ENCODE measurements around the gene GRHPR. TPM values are rescaled to one million over a fixed set of nuclear protein-coding genes. Genes with fewer than 3 reads are reported as not detected.
A peak's percentile ranks its signal among the peaks of the same experiment; 100 is the strongest.

GRHPR gene
- total and polyA plus RNA-seq, 10 of the 15 experiments (the other 5 are each of a cell fraction or from before 2014, with no cell fraction given), result 52.4 to 194 (median 126) TPM

GRCh38 chr9:37485389-37486255 lies 63.1 kb downstream of the GRHPR start, which contains the start of gene POLR1E (continued):
- TF ChIP-seq NKRF (conservative IDR thresholded peaks at IDR 0.05) (peak; percentile 93), BHLHE40 (IDR thresholded peaks at IDR 0.05; ENCODE audit: borderline replicate concordance in 1 of 2, low read depth in 2 of 2, low read length in 1 of 2) (peak; percentile 84 to 91), HCFC1 (IDR thresholded peaks at IDR 0.05; ENCODE audit: low read length) (peak; percentile 56), CREB1 (IDR thresholded peaks at IDR 0.05; ENCODE audit: low read depth) (peak; percentile 77)

GRCh38 chr9:37486256-37486615 lies 63.7 kb downstream of the GRHPR start:
- TF ChIP-seq ZSCAN29 (IDR thresholded peaks at IDR 0.05) (no peak), SMARCA5 (IDR thresholded peaks at IDR 0.05) (0 out of 2 replicates have a peak, but pooled peaks have one; percentile 3), HDGF (IDR thresholded peaks at IDR 0.05) (peak; percentile 56; the same call in 1 of the 2 replicates)
- RAD21 ChIA-PET (ENCODE audit: unreplicated experiment), result interaction anchor here (1.1 to 3.7 kb wide), 10 partner anchors 9 to 427 kb away, joined by 3 to 18 read pairs (median 5); partner anchors contain the start of genes FBXO10, TOMM5 and ZBTB5
- POLR2A ChIA-PET, result interaction anchor here (0.6 to 4.0 kb wide), 13 partner anchors 10 to 348 kb away, joined by 3 to 28 read pairs (median 4); partner anchors contain the start of genes FBXO10, TOMM5 and ZBTB5
- Histone ChIP-seq H3K4me2 (ENCODE audit: control insufficient read depth, insufficient read depth) (peak overlapping the region; percentile 99), H3K79me2 (ENCODE audit: control insufficient read depth, insufficient read depth, low read length) (peaks cover 31% of the 10 kb centered on the region), H4K20me1 (ENCODE audit: control insufficient read depth, insufficient read depth) (no peaks in the 10 kb centered on the region), H3K27me3 (replicated peaks in 1 of 2; ENCODE audit: control insufficient read depth in 2 of 2, insufficient read depth in 2 of 2, low read length in 1 of 2) (0 out of 4 replicates have a peak, but pooled peaks cover 0 to 2% of the 10 kb centered on the region in 2 experiments), H3K36me3 (ENCODE audit: control insufficient read depth in 2 of 2, insufficient read depth in 2 of 2, low read length in 1 of 2) (peaks cover 0 to 9% of the 10 kb centered on the region in 2 experiments; a peak in 1 of 4 replicates), H3K9me3 (replicated peaks; ENCODE audit: control insufficient read depth, insufficient read depth, low read length) (no peaks in the 10 kb centered on the region), H3K9ac (ENCODE audit: control insufficient read depth, insufficient read depth, low read length) (peak overlapping the region; percentile 92), H2AFZ (ENCODE audit: control insufficient read depth, low read depth, low read length) (peak overlapping the region; percentile 94), H3K4me1 (ENCODE audit: control insufficient read depth, insufficient read depth, low read length) (peaks cover 14% of the 10 kb centered on the region), H3K27ac (ENCODE audit: control insufficient read depth, insufficient read depth) (peak overlapping the region; percentile 71), H3K4me3 (peak overlapping the region; percentile 100)
- DNase-seq (ENCODE audit: low read depth, low spot score) (no peak), FAIRE-seq (no peak), ATAC-seq (no peak)
- no TSS peak for BruUV-seq (replicated peaks)
- SMC1A ChIA-PET (ENCODE audit: uncharacterized antibody, unreplicated experiment), result interaction anchor here (1.1 to 4.9 kb wide), 10 partner anchors 10 to 106 kb away, joined by 4 to 21 read pairs (median 6); partner anchors contain the start of genes FBXO10 and TOMM5
- in situ Hi-C loops (cut with MboI), result loop anchor here (5.0 to 25.0 kb wide), 2 partner anchors 421 to 526 kb away; no protein-coding TSS in a partner anchor
- 0% methylated on average over 7 of the region's 7 CpGs for WGBS (ENCODE audit: insufficient coverage, insufficient replicate concordance, low lambda C conversion rate, missing lambda C conversion rate)
- CTCF ChIA-PET, result interaction anchor here (1.0 to 3.0 kb wide), 4 partner anchors 14 to 107 kb away, joined by 3 to 13 read pairs (median 5); partner anchors contain the start of gene TOMM5
- intact Hi-C loops (cut with micrococcal nuclease; ENCODE audit: unreplicated experiment), result loop anchor here (2.0 to 10.0 kb wide), 3 partner anchors 91 to 299 kb away; partner anchors contain the start of genes EXOSC3, FBXO10 and TOMM5

Other genes starting within 250 kb of the GRHPR start
- gene ZBTB5, start 42.8 kb downstream of the GRHPR start, total RNA-seq (2014; rRNA removed), result 12.8 and 15.6 TPM in 2 replicates
- 11.4 and 12.2 TPM in 2 replicates for gene ZBTB5, start 42.8 kb downstream of the GRHPR start, total RNA-seq (2014; rRNA removed; fragmentation: Illumina TruSeq; extraction: Trizol)
- gene ZBTB5, start 42.8 kb downstream of the GRHPR start, total RNA-seq (2021), result 12.7 and 13.3 TPM in 2 replicates
- gene ZBTB5, start 42.8 kb downstream of the GRHPR start, polyA plus RNA-seq (2011; rRNA removed), result 29.2 and 32.5 TPM in 2 replicates
- gene ZBTB5, start 42.8 kb downstream of the GRHPR start, polyA plus RNA-seq (2014; fragmentation: Illumina TruSeq; extraction: Trizol), result 14.3 and 14.5 TPM in 2 replicates
- gene ZBTB5, start 42.8 kb downstream of the GRHPR start, polyA plus RNA-seq (2014; fragmentation: Nextera tagmentation; extraction: Ambion mirVana), result 1 to 10 TPM; 1.4 to 2.5 TPM
- gene ZBTB5, start 42.8 kb downstream of the GRHPR start, polyA plus RNA-seq (2014; rRNA removed), result 13.0 and 13.2 TPM in 2 replicates
- 1 to 10 TPM; 4.5 to 4.6 TPM for gene ZBTB5, start 42.8 kb downstream of the GRHPR start, polyA plus RNA-seq (2016; fragmentation: Nextera tagmentation; extraction: Ambion mirVana)
- gene POLR1E, start 63.3 kb downstream of the GRHPR start, total RNA-seq (2014; rRNA removed), result 52.1 and 57.9 TPM in 2 replicates
- 66.7 and 71.3 TPM in 2 replicates for gene POLR1E, start 63.3 kb downstream of the GRHPR start, total RNA-seq (2014; rRNA removed; fragmentation: Illumina TruSeq; extraction: Trizol)
- gene POLR1E, start 63.3 kb downstream of the GRHPR start, total RNA-seq (2021), result 47.7 and 48.7 TPM in 2 replicates
- 59.7 and 61.1 TPM in 2 replicates for gene POLR1E, start 63.3 kb downstream of the GRHPR start, polyA plus RNA-seq (2011; rRNA removed)
- 65.0 and 66.6 TPM in 2 replicates for gene POLR1E, start 63.3 kb downstream of the GRHPR start, polyA plus RNA-seq (2014; fragmentation: Illumina TruSeq; extraction: Trizol)
- gene POLR1E, start 63.3 kb downstream of the GRHPR start, polyA plus RNA-seq (2014; fragmentation: Nextera tagmentation; extraction: Ambion mirVana), result 10 to 100 TPM; 13.7 to 27.6 TPM
- 55.7 and 57.2 TPM in 2 replicates for gene POLR1E, start 63.3 kb downstream of the GRHPR start, polyA plus RNA-seq (2014; rRNA removed)
- 10 to 100 TPM; 31.4 to 33.3 TPM for gene POLR1E, start 63.3 kb downstream of the GRHPR start, polyA plus RNA-seq (2016; fragmentation: Nextera tagmentation; extraction: Ambion mirVana)
- 14.0 and 15.2 TPM in 2 replicates for gene FBXO10, start 153.7 kb downstream of the GRHPR start, total RNA-seq (2014; rRNA removed)
- gene FBXO10, start 153.7 kb downstream of the GRHPR start, total RNA-seq (2014; rRNA removed; fragmentation: Illumina TruSeq; extraction: Trizol), result 8.2 and 10.2 TPM in 2 replicates
- 14.3 and 15.7 TPM in 2 replicates for gene FBXO10, start 153.7 kb downstream of the GRHPR start, total RNA-seq (2021)
- 2.2 and 2.4 TPM in 2 replicates for gene FBXO10, start 153.7 kb downstream of the GRHPR start, polyA plus RNA-seq (2011; rRNA removed)
- 9.0 and 13.1 TPM in 2 replicates for gene FBXO10, start 153.7 kb downstream of the GRHPR start, polyA plus RNA-seq (2014; fragmentation: Illumina TruSeq; extraction: Trizol)
- gene FBXO10, start 153.7 kb downstream of the GRHPR start, polyA plus RNA-seq (2014; fragmentation: Nextera tagmentation; extraction: Ambion mirVana), result 1 to 10 TPM; 1.6 to 1.9 TPM
- gene FBXO10, start 153.7 kb downstream of the GRHPR start, polyA plus RNA-seq (2014; rRNA removed), result 17.2 and 18.8 TPM in 2 replicates
- 1 to 10 TPM; 8.7 to 9.0 TPM for gene FBXO10, start 153.7 kb downstream of the GRHPR start, polyA plus RNA-seq (2016; fragmentation: Nextera tagmentation; extraction: Ambion mirVana)
- gene TOMM5, start 169.9 kb downstream of the GRHPR start, total RNA-seq (2014; rRNA removed), result 292 and 302 TPM in 2 replicates
- 262 and 276 TPM in 2 replicates for gene TOMM5, start 169.9 kb downstream of the GRHPR start, total RNA-seq (2014; rRNA removed; fragmentation: Illumina TruSeq; extraction: Trizol)
- 152 and 165 TPM in 2 replicates for gene TOMM5, start 169.9 kb downstream of the GRHPR start, total RNA-seq (2021)
- 290 and 355 TPM in 2 replicates for gene TOMM5, start 169.9 kb downstream of the GRHPR start, polyA plus RNA-seq (2011; rRNA removed)
- 194 and 264 TPM in 2 replicates for gene TOMM5, start 169.9 kb downstream of the GRHPR start, polyA plus RNA-seq (2014; fragmentation: Illumina TruSeq; extraction: Trizol)
- 1,000 to 10,000 TPM; 1,100 to 1,143 TPM for gene TOMM5, start 169.9 kb downstream of the GRHPR start, polyA plus RNA-seq (2014; fragmentation: Nextera tagmentation; extraction: Ambion mirVana)
- 409 and 421 TPM in 2 replicates for gene TOMM5, start 169.9 kb downstream of the GRHPR start, polyA plus RNA-seq (2014; rRNA removed)
- 100 to 1,000 TPM; 521 to 544 TPM for gene TOMM5, start 169.9 kb downstream of the GRHPR start, polyA plus RNA-seq (2016; fragmentation: Nextera tagmentation; extraction: Ambion mirVana)
- gene FRMPD1, start 228.3 kb downstream of the GRHPR start, total RNA-seq (2014; rRNA removed), result 0.05 TPM in 1 of 2 replicates, not detected in the other
- gene FRMPD1, start 228.3 kb downstream of the GRHPR start, total RNA-seq (2014; rRNA removed; fragmentation: Illumina TruSeq; extraction: Trizol), result 0.04 TPM in 1 of 2 replicates, not detected in the other
- not detected in 2 replicates for gene FRMPD1, start 228.3 kb downstream of the GRHPR start, total RNA-seq (2021)
- 0.01 and 0.05 TPM in 2 replicates for gene FRMPD1, start 228.3 kb downstream of the GRHPR start, polyA plus RNA-seq (2011; rRNA removed)
- gene FRMPD1, start 228.3 kb downstream of the GRHPR start, polyA plus RNA-seq (2014; fragmentation: Illumina TruSeq; extraction: Trizol), result 0.01 TPM in 1 of 2 replicates, not detected in the other
- gene FRMPD1, start 228.3 kb downstream of the GRHPR start, polyA plus RNA-seq (2014; fragmentation: Nextera tagmentation; extraction: Ambion mirVana), result not detected
- 0.01 TPM in 1 of 2 replicates, not detected in the other for gene FRMPD1, start 228.3 kb downstream of the GRHPR start, polyA plus RNA-seq (2014; rRNA removed)
- gene FRMPD1, start 228.3 kb downstream of the GRHPR start, polyA plus RNA-seq (2016; fragmentation: Nextera tagmentation; extraction: Ambion mirVana), result under 1 TPM in 1 of 2 experiments, not detected in 1; 0.08 TPM

All from GM12878 (cell line).